Subcutaneous adipose tissue (tissue), 4 donors: ENCODE measurements around the gene KRT4. TPM values are rescaled to one million over a fixed set of nuclear protein-coding genes. Genes with fewer than 3 reads are reported as not detected.

Experiments
- CTCF ChIP-seq: fragments of 450-650 bp; IDR thresholded peaks from one replicate; pipeline ENCODE4 v1.5.1; 2016; ENCODE audit warnings: low read depth, mild to moderate bottlenecking, control low read depth, antibody characterized with exemption, moderate library complexity
- small RNA-seq: library from RNA; depleted of rRNA; stranded (forward); fragments of <200 nt; gene quantifications from one replicate; pipeline ENCODE3, GENCODE V24; 2016
- total RNA-seq, 4 donors: library from RNA; depleted of rRNA; stranded (reverse); fragments of >200 nt; gene quantifications; one replicate each; pipeline ENCODE4 v1.1.0, GENCODE V29; 2016

KRT4 gene
- total RNA-seq, 4 donors from 2014 or later: not detected

GRCh38 chr12:52759695-52760094 is 54.2 kb downstream of the KRT4 start:
- TF ChIP-seq CTCF: no peak

- TF ChIP-seq CTCF: no peak
These were observed 54.7 kb downstream of the KRT4 start for GRCh38 chr12:52759218-52759617.

DNA sequence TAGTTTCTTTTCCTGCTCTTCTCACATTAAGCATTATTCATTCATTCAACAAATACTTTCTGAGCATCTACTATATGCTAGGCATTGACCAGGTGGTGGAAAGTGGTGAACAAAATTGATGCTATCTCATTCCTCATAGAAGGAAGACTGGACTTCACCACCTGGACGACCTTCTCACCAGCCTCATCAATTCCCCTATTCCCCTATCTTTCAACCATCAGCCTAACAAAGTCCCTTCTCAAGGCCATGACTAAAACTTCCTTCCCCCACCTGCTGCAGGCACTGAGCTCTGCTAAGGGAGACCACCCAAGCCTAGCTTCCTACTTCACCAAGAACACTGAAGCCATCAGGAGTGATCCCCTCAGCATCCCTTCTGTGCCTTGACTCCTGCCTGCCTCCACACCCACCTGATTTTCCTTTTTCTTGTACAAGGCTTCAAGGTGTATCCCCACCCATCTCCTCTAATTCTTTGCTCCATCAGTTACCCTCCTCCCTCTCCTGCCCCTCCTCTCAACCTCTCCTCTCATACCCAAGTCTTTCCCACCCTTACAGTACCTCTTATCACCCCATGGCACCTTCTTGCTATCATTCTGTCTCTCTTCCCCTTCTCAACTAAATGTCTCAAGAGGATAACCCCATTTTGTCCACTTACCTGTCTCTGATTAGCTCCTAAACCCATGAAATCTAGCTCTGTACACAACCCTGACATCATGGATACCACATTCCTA is 56.3 kb downstream of the KRT4 start:
- TF ChIP-seq CTCF: no peak

Small RNA genes lying within 50 kb of the gene (small RNA-seq; reads per million reads assigned to genes)
- not detected for gene AC107016.2

Other genes starting within 250 kb of the KRT4 start
- not detected for gene KRT74, start 240.3 kb downstream of the KRT4 start, total RNA-seq
- gene KRT72, start 212.7 kb downstream of the KRT4 start, total RNA-seq: not detected
- not detected for gene KRT73, start 195.6 kb downstream of the KRT4 start, total RNA-seq
- gene KRT2, start 161.9 kb downstream of the KRT4 start, total RNA-seq: not detected
- under 1 TPM in 1 of 4 donors, not detected in 3; 0.38 TPM for gene KRT1, start 133.7 kb downstream of the KRT4 start, total RNA-seq
- 1 to 10 TPM in 1 of 4 donors, under 1 TPM in 1, not detected in 2; 0.17 to 1.5 TPM for gene KRT77, start 110.6 kb downstream of the KRT4 start, total RNA-seq
- not detected for gene KRT76, start 36.8 kb downstream of the KRT4 start, total RNA-seq
- gene KRT3, start 18.0 kb downstream of the KRT4 start, total RNA-seq: not detected
- 1 to 10 TPM in 2 of 4 donors, under 1 TPM in 1, not detected in 1; 0.22 to 3.6 (median 2.0) TPM for gene KRT79, start 20.2 kb upstream of the KRT4 start, total RNA-seq
- gene KRT78, start 34.9 kb upstream of the KRT4 start, total RNA-seq: not detected
- 10 to 100 TPM in 2 of 4 donors, 1 to 10 TPM in 2; 5.5 to 11.7 (median 8.7) TPM for gene KRT8, start 91.0 kb upstream of the KRT4 start, total RNA-seq
- gene KRT18, start 135.0 kb upstream of the KRT4 start, total RNA-seq: 1 to 10 TPM; 3.2 to 9.2 (median 6.5) TPM
- 100 to 1,000 TPM; 471 to 677 (median 528) TPM for gene EIF4B, start 192.3 kb upstream of the KRT4 start, total RNA-seq
- gene TNS2, start 235.9 kb upstream of the KRT4 start, total RNA-seq: 100 to 1,000 TPM; 108 to 522 (median 189) TPM